DND-41 (cell line): Measurements from ENCODE around the gene P2RX4.

Experiments
- EZH2 ChIP-seq: IDR thresholded peaks from 3 replicates; pipeline ENCODE4 v1.6.1; 2012; ENCODE audit warnings: borderline replicate concordance, low read depth, mild to moderate bottlenecking, moderate library complexity, low read length, inconsistent platforms; ENCODE audit not compliant: severe bottlenecking
- TF ChIP-seq, protein P1 (sequence below): IDR thresholded peaks from 2 replicates; pipeline ENCODE4 v1.5.1; 2012; ENCODE audit warnings: borderline replicate concordance, low read length, moderate library complexity, mild to moderate bottlenecking; ENCODE audit not compliant: poor library complexity, severe bottlenecking; ENCODE audit errors: extremely low read depth

GRCh38 chr12:121202407-121203355, 7.2 kb upstream of the P2RX4 start:
- no peak for TF ChIP-seq EZH2
- TF ChIP-seq, protein P1, sequence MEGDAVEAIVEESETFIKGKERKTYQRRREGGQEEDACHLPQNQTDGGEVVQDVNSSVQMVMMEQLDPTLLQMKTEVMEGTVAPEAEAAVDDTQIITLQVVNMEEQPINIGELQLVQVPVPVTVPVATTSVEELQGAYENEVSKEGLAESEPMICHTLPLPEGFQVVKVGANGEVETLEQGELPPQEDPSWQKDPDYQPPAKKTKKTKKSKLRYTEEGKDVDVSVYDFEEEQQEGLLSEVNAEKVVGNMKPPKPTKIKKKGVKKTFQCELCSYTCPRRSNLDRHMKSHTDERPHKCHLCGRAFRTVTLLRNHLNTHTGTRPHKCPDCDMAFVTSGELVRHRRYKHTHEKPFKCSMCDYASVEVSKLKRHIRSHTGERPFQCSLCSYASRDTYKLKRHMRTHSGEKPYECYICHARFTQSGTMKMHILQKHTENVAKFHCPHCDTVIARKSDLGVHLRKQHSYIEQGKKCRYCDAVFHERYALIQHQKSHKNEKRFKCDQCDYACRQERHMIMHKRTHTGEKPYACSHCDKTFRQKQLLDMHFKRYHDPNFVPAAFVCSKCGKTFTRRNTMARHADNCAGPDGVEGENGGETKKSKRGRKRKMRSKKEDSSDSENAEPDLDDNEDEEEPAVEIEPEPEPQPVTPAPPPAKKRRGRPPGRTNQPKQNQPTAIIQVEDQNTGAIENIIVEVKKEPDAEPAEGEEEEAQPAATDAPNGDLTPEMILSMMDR = no peak
